Measurements from ENCODE around the gene USP34. TPM values are rescaled to one million over a fixed set of nuclear protein-coding genes. Genes with fewer than 3 reads are reported as not detected.

USP34 gene
- total RNA-seq, 5 donors from 2014 or later (not counting 1 experiment from before 2014, with no cell fraction given), result 118 to 193 (median 132) TPM

- H3K9me3 Mint-ChIP-seq, result peaks cover 4 to 7% (median 6%) of the 10 kb centered on the region in 3 donors
- Histone ChIP-seq H3K9me3 (no peaks in the 10 kb centered on the region), H3K36me3 (ENCODE audit: control insufficient read depth in 2 of 2, extremely low read depth in 1 of 2, insufficient read depth in 1 of 2, low read length in 1 of 2) (peaks cover 5 to 15% of the 10 kb centered on the region in 2 donors), H3K27me3 (replicated peaks in 1 of 2; ENCODE audit: control insufficient read depth in 2 of 2, extremely low read depth in 1 of 2, insufficient read depth in 2 of 2, low read length in 1 of 2) (no peaks in the 10 kb centered on the region), H3K27ac (ENCODE audit: low read length) (no peak overlapping the region), H3K4me1 (ENCODE audit: control insufficient read depth in 1 of 2, extremely low read depth in 1 of 2, insufficient read depth in 2 of 2, low read length in 2 of 2) (no peaks in the 10 kb centered on the region), H3K4me3 (ENCODE audit: control insufficient read depth in 1 of 2, extremely low read depth in 1 of 2, low read length in 1 of 2) (no peak overlapping the region)
- H3K4me1 Mint-ChIP-seq, result peaks cover 46 to 58% (median 52%) of the 10 kb centered on the region in 3 donors
- DNase-seq (no peak), ATAC-seq (replicated peaks in 1 of 4) (no peak)
- 100% methylated on average over 4 of the region's 6 CpGs for WGBS (ENCODE audit: insufficient coverage)
- H3K4me3 Mint-ChIP-seq, result no peak overlapping the region
- H3K27ac Mint-ChIP-seq, result no peak overlapping the region
- CTCF ChIA-PET, result interaction anchor here (0.6 to 0.7 kb wide), 3 partner anchors 31 to 209 kb away, joined by 3 to 7 read pairs (median 3); no protein-coding TSS in a partner anchor
- H3K27me3 Mint-ChIP-seq, result no peaks in the 10 kb centered on the region
- H3K36me3 Mint-ChIP-seq, result peaks cover 58% of the 10 kb centered on the region
- POLR2A ChIA-PET, result no interaction called here
These were observed 113.2 kb downstream of the USP34 start for GRCh38 chr2:61357681-61358080.

GRCh38 chr2:61356958-61357350 lies 113.9 kb downstream of the USP34 start:
- Mint-ChIP-seq H3K36me3 (peaks cover 56% of the 10 kb centered on the region), H3K9me3 (peaks cover 4 to 7% (median 6%) of the 10 kb centered on the region in 3 donors), H3K27me3 (no peaks in the 10 kb centered on the region), H3K4me1 (peaks cover 41 to 56% (median 47%) of the 10 kb centered on the region in 3 donors), H3K4me3 (no peak overlapping the region), H3K27ac (no peak overlapping the region)
- no CpG with 5 or more reads among the region's 1 CpG for WGBS (ENCODE audit: insufficient coverage)
- H3K9me3 ChIP-seq, result no peaks in the 10 kb centered on the region
- peaks cover 5 to 15% of the 10 kb centered on the region in 2 donors for H3K36me3 ChIP-seq (ENCODE audit: control insufficient read depth in 2 of 2, extremely low read depth in 1 of 2, insufficient read depth in 1 of 2, low read length in 1 of 2)
- CTCF ChIA-PET, result interaction anchor here in 1 of 2 donors (0.6 to 0.7 kb wide), 2 partner anchors 194 to 210 kb away, joined by 3 read pairs; no protein-coding TSS in a partner anchor
- H3K27me3 ChIP-seq (replicated peaks in 1 of 2; ENCODE audit: control insufficient read depth in 2 of 2, extremely low read depth in 1 of 2, insufficient read depth in 2 of 2, low read length in 1 of 2), result no peaks in the 10 kb centered on the region
- no peak for DNase-seq
- POLR2A ChIA-PET, result no interaction called here
- no peak overlapping the region for H3K4me3 ChIP-seq (ENCODE audit: control insufficient read depth in 1 of 2, extremely low read depth in 1 of 2, low read length in 1 of 2)
- H3K27ac ChIP-seq (ENCODE audit: low read length), result no peak overlapping the region
- ATAC-seq (replicated peaks in 1 of 4), result no peak
- no peaks in the 10 kb centered on the region for H3K4me1 ChIP-seq (ENCODE audit: control insufficient read depth in 1 of 2, extremely low read depth in 1 of 2, insufficient read depth in 2 of 2, low read length in 2 of 2)

DNA sequence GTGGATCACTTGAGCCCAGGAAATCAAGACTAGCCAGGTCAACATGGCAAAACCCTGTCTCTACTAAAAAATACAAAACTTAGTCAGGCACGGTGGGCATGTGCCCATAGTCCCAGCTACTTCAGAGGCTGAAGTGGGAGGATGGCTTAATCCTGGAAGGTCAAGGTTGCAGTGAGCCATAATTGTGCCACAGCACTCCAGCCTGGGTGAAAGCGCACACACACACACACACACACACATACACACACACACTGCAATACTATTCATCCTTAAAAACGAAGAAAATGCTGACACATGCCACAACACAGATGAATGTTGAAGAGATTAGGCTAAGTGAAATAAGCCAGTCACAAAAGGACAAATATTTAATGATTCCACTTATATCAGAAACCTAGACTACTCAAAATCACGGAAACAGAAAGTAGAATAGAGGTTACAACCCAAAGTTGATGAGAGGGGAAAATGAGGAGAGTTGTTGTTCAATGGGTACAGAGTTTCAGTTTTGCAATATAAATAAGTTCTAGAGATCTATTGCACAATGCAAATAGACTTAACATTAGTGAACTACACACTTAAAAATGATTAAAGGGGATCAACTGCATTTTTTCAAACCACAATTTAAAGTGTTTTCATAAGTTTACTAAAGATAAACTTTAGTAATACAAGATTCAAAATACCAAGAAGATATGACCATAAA lies 114.5 kb downstream of the USP34 start:
- H3K4me3 ChIP-seq (ENCODE audit: control insufficient read depth in 1 of 2, extremely low read depth in 1 of 2, low read length in 1 of 2), result no peak overlapping the region
- no peaks in the 10 kb centered on the region for H3K9me3 ChIP-seq
- H3K4me1 ChIP-seq (ENCODE audit: control insufficient read depth in 1 of 2, extremely low read depth in 1 of 2, insufficient read depth in 2 of 2, low read length in 2 of 2), result no peaks in the 10 kb centered on the region
- DNase-seq, result no peak
- Mint-ChIP-seq H3K9me3 (peaks cover 4 to 7% (median 6%) of the 10 kb centered on the region in 3 donors), H3K36me3 (peaks cover 53% of the 10 kb centered on the region), H3K4me1 (peaks cover 39 to 53% (median 44%) of the 10 kb centered on the region in 3 donors), H3K27ac (peak overlapping the region in 1 of 2 donors; percentile 41), H3K4me3 (no peak overlapping the region), H3K27me3 (no peaks in the 10 kb centered on the region)
- ChIA-PET CTCF (no interaction called here), POLR2A (no interaction called here)
- H3K36me3 ChIP-seq (ENCODE audit: control insufficient read depth in 2 of 2, extremely low read depth in 1 of 2, insufficient read depth in 1 of 2, low read length in 1 of 2), result peaks cover 5 to 15% of the 10 kb centered on the region in 2 donors
- WGBS (ENCODE audit: insufficient coverage), result no CpG with 5 or more reads among the region's 4 CpGs
- no peaks in the 10 kb centered on the region for H3K27me3 ChIP-seq (replicated peaks in 1 of 2; ENCODE audit: control insufficient read depth in 2 of 2, extremely low read depth in 1 of 2, insufficient read depth in 2 of 2, low read length in 1 of 2)
- H3K27ac ChIP-seq (ENCODE audit: low read length), result no peak overlapping the region
- ATAC-seq (replicated peaks in 1 of 4), result no peak

DNA sequence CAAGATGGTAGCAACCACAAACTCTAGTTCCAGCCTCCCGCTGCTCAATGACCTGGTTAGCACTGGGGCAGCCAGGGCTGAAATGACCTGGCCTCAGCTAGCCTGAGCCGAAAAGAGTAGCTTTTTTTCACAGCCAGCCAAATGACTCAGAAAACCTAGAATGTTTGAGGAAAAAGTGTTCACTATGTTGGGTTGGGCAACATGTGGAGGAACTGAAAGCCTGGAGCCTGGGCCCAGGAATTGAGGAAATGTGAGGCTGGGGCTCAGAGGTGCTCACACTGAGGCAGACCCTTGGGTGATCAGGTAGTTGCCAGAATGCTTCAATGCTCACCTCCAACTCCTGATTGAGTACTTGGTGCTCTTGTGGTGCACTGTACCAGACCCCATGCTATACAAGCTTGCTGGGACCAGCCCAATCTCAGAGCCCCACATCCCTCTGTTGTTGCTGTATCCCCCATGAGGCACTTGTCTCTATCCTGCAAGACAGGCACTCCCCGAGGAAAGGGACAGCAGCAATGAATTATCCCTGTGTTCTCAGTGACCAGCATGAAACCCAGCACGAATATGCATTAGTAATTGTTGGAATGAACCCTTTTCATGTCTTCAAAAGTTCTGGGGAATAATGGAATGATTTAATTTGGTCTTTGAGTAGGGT lies 116.2 kb downstream of the USP34 start:
- DNase-seq (no peak), ATAC-seq (replicated peaks in 1 of 4) (no peak)
- POLR2A ChIA-PET, result interaction anchor here in 1 of 2 donors (0.5 kb wide), 1 partner anchor 45 kb away, joined by 3 read pairs; no protein-coding TSS in a partner anchor
- Histone ChIP-seq H3K4me3 (ENCODE audit: control insufficient read depth in 1 of 2, extremely low read depth in 1 of 2, low read length in 1 of 2) (no peak overlapping the region), H3K4me1 (ENCODE audit: control insufficient read depth in 1 of 2, extremely low read depth in 1 of 2, insufficient read depth in 2 of 2, low read length in 2 of 2) (no peaks in the 10 kb centered on the region), H3K27ac (ENCODE audit: low read length) (no peak overlapping the region), H3K36me3 (ENCODE audit: control insufficient read depth in 2 of 2, extremely low read depth in 1 of 2, insufficient read depth in 1 of 2, low read length in 1 of 2) (peaks cover 5 to 21% of the 10 kb centered on the region in 2 donors), H3K9me3 (no peaks in the 10 kb centered on the region), H3K27me3 (replicated peaks in 1 of 2; ENCODE audit: control insufficient read depth in 2 of 2, extremely low read depth in 1 of 2, insufficient read depth in 2 of 2, low read length in 1 of 2) (no peaks in the 10 kb centered on the region)
- 100% methylated on average over 2 of the region's 4 CpGs for WGBS (ENCODE audit: insufficient coverage)
- H3K9me3 Mint-ChIP-seq, result peaks cover 4 to 7% (median 6%) of the 10 kb centered on the region in 3 donors
- H3K4me1 Mint-ChIP-seq, result peaks cover 34 to 41% (median 34%) of the 10 kb centered on the region in 3 donors
- no peak overlapping the region for H3K27ac Mint-ChIP-seq
- no peak overlapping the region for H3K4me3 Mint-ChIP-seq
- CTCF ChIA-PET, result no interaction called here
- no peaks in the 10 kb centered on the region for H3K27me3 Mint-ChIP-seq
- peaks cover 53% of the 10 kb centered on the region for H3K36me3 Mint-ChIP-seq

DNA sequence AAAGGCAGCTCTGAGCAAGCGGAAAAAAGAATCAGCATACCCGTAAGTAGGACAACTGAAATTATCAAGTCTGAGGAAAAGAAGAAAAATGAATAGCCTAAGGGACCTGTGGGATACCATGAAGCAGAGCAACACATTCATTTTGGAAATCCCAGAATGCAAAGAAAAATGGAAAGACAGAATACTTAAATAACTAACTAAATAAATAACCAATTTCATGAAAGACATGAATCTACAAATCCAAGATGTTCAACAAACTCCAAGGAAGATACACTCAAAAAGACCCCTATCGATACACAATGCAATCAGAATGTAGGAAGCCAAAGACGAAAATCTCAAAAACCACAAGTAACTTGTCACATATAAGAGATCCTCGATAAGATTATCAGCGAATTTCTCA lies 117.0 kb downstream of the USP34 start:
- Histone ChIP-seq H3K4me3 (ENCODE audit: control insufficient read depth in 1 of 2, extremely low read depth in 1 of 2, low read length in 1 of 2) (no peak overlapping the region), H3K9me3 (no peaks in the 10 kb centered on the region), H3K36me3 (ENCODE audit: control insufficient read depth in 2 of 2, extremely low read depth in 1 of 2, insufficient read depth in 1 of 2, low read length in 1 of 2) (peaks cover 5 to 24% of the 10 kb centered on the region in 2 donors), H3K27me3 (replicated peaks in 1 of 2; ENCODE audit: control insufficient read depth in 2 of 2, extremely low read depth in 1 of 2, insufficient read depth in 2 of 2, low read length in 1 of 2) (no peaks in the 10 kb centered on the region), H3K4me1 (ENCODE audit: control insufficient read depth in 1 of 2, extremely low read depth in 1 of 2, insufficient read depth in 2 of 2, low read length in 2 of 2) (no peaks in the 10 kb centered on the region), H3K27ac (ENCODE audit: low read length) (no peak overlapping the region)
- peak overlapping the region in 1 of 2 donors; percentile 17 for H3K27ac Mint-ChIP-seq
- H3K9me3 Mint-ChIP-seq, result peaks cover 4 to 7% (median 6%) of the 10 kb centered on the region in 3 donors
- 100% methylated on average over 2 of the region's 6 CpGs for WGBS (ENCODE audit: insufficient coverage)
- ChIA-PET POLR2A (interaction anchor here in 1 of 2 donors (0.5 kb wide), 1 partner anchor 50 kb away, joined by 3 read pairs; no protein-coding TSS in a partner anchor), CTCF (no interaction called here)
- peaks cover 28 to 37% (median 32%) of the 10 kb centered on the region in 3 donors for H3K4me1 Mint-ChIP-seq
- ATAC-seq (replicated peaks in 1 of 4), result no peak
- peaks cover 59% of the 10 kb centered on the region for H3K36me3 Mint-ChIP-seq
- no peak overlapping the region for H3K4me3 Mint-ChIP-seq
- DNase-seq, result no peak
- H3K27me3 Mint-ChIP-seq, result no peaks in the 10 kb centered on the region

GRCh38 chr2:61350777-61351176 lies 120.1 kb downstream of the USP34 start:
- no peak overlapping the region for H3K27ac ChIP-seq (ENCODE audit: low read length)
- H3K4me3 ChIP-seq (ENCODE audit: control insufficient read depth in 1 of 2, extremely low read depth in 1 of 2, low read length in 1 of 2), result no peak overlapping the region
- Mint-ChIP-seq H3K4me1 (peaks cover 7 to 13% (median 8%) of the 10 kb centered on the region in 3 donors), H3K36me3 (peaks cover 59% of the 10 kb centered on the region), H3K9me3 (peaks cover 4 to 7% (median 6%) of the 10 kb centered on the region in 3 donors), H3K4me3 (no peak overlapping the region), H3K27ac (no peak overlapping the region), H3K27me3 (no peaks in the 10 kb centered on the region)
- H3K36me3 ChIP-seq (ENCODE audit: control insufficient read depth in 2 of 2, extremely low read depth in 1 of 2, insufficient read depth in 1 of 2, low read length in 1 of 2), result peaks cover 9 to 32% of the 10 kb centered on the region in 2 donors
- H3K27me3 ChIP-seq (replicated peaks in 1 of 2; ENCODE audit: control insufficient read depth in 2 of 2, extremely low read depth in 1 of 2, insufficient read depth in 2 of 2, low read length in 1 of 2), result no peaks in the 10 kb centered on the region
- no peaks in the 10 kb centered on the region for H3K4me1 ChIP-seq (ENCODE audit: control insufficient read depth in 1 of 2, extremely low read depth in 1 of 2, insufficient read depth in 2 of 2, low read length in 2 of 2)
- ATAC-seq (replicated peaks in 1 of 4), result no peak
- WGBS (ENCODE audit: insufficient coverage), result 100% methylated on average over 1 of the region's 3 CpGs
- ChIA-PET CTCF (interaction anchor here in 1 of 2 donors (0.7 kb wide), 1 partner anchor 204 kb away, joined by 4 read pairs; no protein-coding TSS in a partner anchor), POLR2A (no interaction called here)
- DNase-seq, result no peak
- no peaks in the 10 kb centered on the region for H3K9me3 ChIP-seq

All from T-cell (primary cell).